ENCODE data around the gene DUSP22. TPM values are rescaled to one million over a fixed set of nuclear protein-coding genes. Genes with fewer than 3 reads are reported as not detected.

The DUSP22 gene
- total and polyA plus RNA-seq, 4 donors, result 9.5 to 31.0 (median 20.1) TPM

- peaks cover 6 to 18% (median 9%) of the 10 kb centered on the region in 4 donors for H3K36me3 ChIP-seq (ENCODE audit: control insufficient read depth in 4 of 4, insufficient read depth in 3 of 4, low read depth in 1 of 4, low read length in 3 of 4)
- 91% methylated on average over 9 of the region's 9 CpGs for WGBS
- H3K27ac ChIP-seq (ENCODE audit: low read depth in 1 of 2, low read length in 2 of 2), result no peak overlapping the region
- H3K4me3 ChIP-seq (ENCODE audit: low read depth in 1 of 3, low read length in 3 of 3), result no peak overlapping the region
- no peak for DNase-seq (ENCODE audit: low spot score)
- H3K27me3 ChIP-seq (ENCODE audit: control insufficient read depth in 4 of 4, insufficient read depth in 4 of 4, low read length in 3 of 4), result no peaks in the 10 kb centered on the region
- peaks cover 0 to under 1% (median 0%) of the 10 kb centered on the region in 4 donors for H3K4me1 ChIP-seq (ENCODE audit: control insufficient read depth in 4 of 4, insufficient read depth in 4 of 4, low read length in 3 of 4)
- H3K9ac ChIP-seq (ENCODE audit: low read depth in 1 of 2, low read length in 2 of 2), result no peak overlapping the region
- no peaks in the 10 kb centered on the region for H3K9me3 ChIP-seq (ENCODE audit: control insufficient read depth in 4 of 4, low read length in 3 of 4)
- no peak for TF ChIP-seq RAD21 (IDR thresholded peaks at IDR 0.05)
- TF ChIP-seq JUND (IDR thresholded peaks at IDR 0.05), result no peak
- TF ChIP-seq EGR1 (IDR thresholded peaks at IDR 0.05; ENCODE audit: low read depth in 2 of 2), result no peak
- TF ChIP-seq SP1 (IDR thresholded peaks at IDR 0.05), result no peak
- no peak for TF ChIP-seq YY1 (IDR thresholded peaks at IDR 0.05)
- TF ChIP-seq MAX (IDR thresholded peaks at IDR 0.05), result no peak
- no peak for TF ChIP-seq ZBTB33 (IDR thresholded peaks at IDR 0.05)
- no peak for TF ChIP-seq TAF1 (conservative IDR thresholded peaks at IDR 0.05)
- no peak for TF ChIP-seq ATF3 (IDR thresholded peaks at IDR 0.05)
- no peak for TF ChIP-seq REST (IDR thresholded peaks at IDR 0.05)
- TF ChIP-seq HNF4A (conservative IDR thresholded peaks at IDR 0.05), result no peak
Observed at GRCh38 chr6:350371-350770, 58.1 kb downstream of the DUSP22 start.

GRCh38 chr6:351011-351866 lies 59.0 kb downstream of the DUSP22 start:
- Histone ChIP-seq H3K4me3 (ENCODE audit: low read depth in 1 of 3, low read length in 3 of 3) (no peak overlapping the region), H3K4me1 (ENCODE audit: control insufficient read depth in 4 of 4, insufficient read depth in 4 of 4, low read length in 3 of 4) (peaks cover 0 to 5% (median 0%) of the 10 kb centered on the region in 4 donors), H3K36me3 (ENCODE audit: control insufficient read depth in 4 of 4, insufficient read depth in 3 of 4, low read depth in 1 of 4, low read length in 3 of 4) (peaks cover 6 to 15% (median 9%) of the 10 kb centered on the region in 4 donors), H3K27ac (ENCODE audit: low read depth in 1 of 2, low read length in 2 of 2) (no peak overlapping the region), H3K9me3 (ENCODE audit: control insufficient read depth in 4 of 4, low read length in 3 of 4) (no peaks in the 10 kb centered on the region), H3K9ac (ENCODE audit: low read depth in 1 of 2, low read length in 2 of 2) (no peak overlapping the region), H3K27me3 (ENCODE audit: control insufficient read depth in 4 of 4, insufficient read depth in 4 of 4, low read length in 3 of 4) (no peaks in the 10 kb centered on the region)
- DNase-seq (ENCODE audit: low spot score), result no peak
- WGBS, result 89% methylated on average over 31 of the region's 31 CpGs
- TF ChIP-seq YY1 (IDR thresholded peaks at IDR 0.05) (no peak), HNF4G (IDR thresholded peaks at IDR 0.05) (no peak), HNF4A (conservative IDR thresholded peaks at IDR 0.05) (no peak), MAX (IDR thresholded peaks at IDR 0.05) (no peak), CTCF (IDR thresholded peaks at IDR 0.05; ENCODE audit: low read depth, low read length, missing input control) (no peak), REST (IDR thresholded peaks at IDR 0.05) (no peak), FOXA2 (IDR thresholded peaks at IDR 0.05) (no peak), EGR1 (IDR thresholded peaks at IDR 0.05; ENCODE audit: low read depth in 2 of 2) (no peak), JUND (IDR thresholded peaks at IDR 0.05) (no peak), TAF1 (conservative IDR thresholded peaks at IDR 0.05) (no peak), FOXA1 (IDR thresholded peaks at IDR 0.05) (no peak), NR2F2 (IDR thresholded peaks at IDR 0.05) (no peak), RAD21 (IDR thresholded peaks at IDR 0.05) (no peak), SP1 (IDR thresholded peaks at IDR 0.05) (no peak)
